ENCODE measurements around the gene GPC5.

The GPC5 gene

GRCh38 chr13:91748416-91749089 lies 350.1 kb downstream of the GPC5 start:
- H2BK12ac ChIP-seq (ENCODE audit: low read length), result no peak overlapping the region
- H2AK5ac ChIP-seq (ENCODE audit: low read length), result no peak overlapping the region
- H3K79me1 ChIP-seq (ENCODE audit: low read length), result no peaks in the 10 kb centered on the region
- H3K4ac ChIP-seq (ENCODE audit: low read depth, low read length), result no peak overlapping the region
- H4K8ac ChIP-seq (ENCODE audit: low read depth, low read length), result no peak overlapping the region
- H4K91ac ChIP-seq (ENCODE audit: low read depth, low read length), result no peak overlapping the region
- H3K36me3 ChIP-seq (ENCODE audit: control insufficient read depth in 1 of 2, insufficient read depth in 2 of 2, low read length in 2 of 2), result no peaks in the 10 kb centered on the region
- no peaks in the 10 kb centered on the region for H3K9me3 ChIP-seq (ENCODE audit: insufficient read depth, low read depth, low read length)
- no peak overlapping the region for H3K18ac ChIP-seq (ENCODE audit: low read length)
- no peak overlapping the region for H4K12ac ChIP-seq (ENCODE audit: low read depth, low read length)
- H3K9ac ChIP-seq (ENCODE audit: low read length), result no peak overlapping the region
- DNase-seq, result no peak
- no peak overlapping the region for H3K23ac ChIP-seq (ENCODE audit: low read length)
- H3K14ac ChIP-seq (ENCODE audit: low read length), result no peak overlapping the region
- H3K27ac ChIP-seq (ENCODE audit: low read depth, low read length), result no peak overlapping the region
- no peak overlapping the region for H2BK5ac ChIP-seq (ENCODE audit: low read depth, low read length, poor library complexity)
- no peak overlapping the region for H3K4me2 ChIP-seq (ENCODE audit: low read length)
- H3K79me2 ChIP-seq (ENCODE audit: control insufficient read depth, insufficient read depth, low read length, poor library complexity), result no peaks in the 10 kb centered on the region
- WGBS (ENCODE audit: extremely low coverage, insufficient coverage, insufficient read length), result no CpG with 5 or more reads among the region's 4 CpGs
- peaks cover 0 to 3% of the 10 kb centered on the region in 2 experiments for H3K4me1 ChIP-seq (ENCODE audit: control insufficient read depth in 1 of 2, insufficient read depth in 2 of 2, low read length in 2 of 2)
- no peaks in the 10 kb centered on the region for H3K27me3 ChIP-seq (ENCODE audit: insufficient read depth, low read length)
- no peak overlapping the region for H3K4me3 ChIP-seq (ENCODE audit: low read depth, low read length)
- no peak overlapping the region for H2BK120ac ChIP-seq (ENCODE audit: insufficient read depth, low read length, poor library complexity)
- H2AFZ ChIP-seq (ENCODE audit: insufficient read depth, low read length, poor library complexity), result no peak overlapping the region

- no peak overlapping the region for H3K4me2 ChIP-seq (ENCODE audit: low read length)
- no peaks in the 10 kb centered on the region for H3K79me2 ChIP-seq (ENCODE audit: control insufficient read depth, insufficient read depth, low read length, poor library complexity)
- H3K14ac ChIP-seq (ENCODE audit: low read length), result no peak overlapping the region
- no peak overlapping the region for H2BK5ac ChIP-seq (ENCODE audit: low read depth, low read length, poor library complexity)
- H4K8ac ChIP-seq (ENCODE audit: low read depth, low read length), result no peak overlapping the region
- H3K18ac ChIP-seq (ENCODE audit: low read length), result no peak overlapping the region
- no peak overlapping the region for H2AFZ ChIP-seq (ENCODE audit: insufficient read depth, low read length, poor library complexity)
- no peak overlapping the region for H2AK5ac ChIP-seq (ENCODE audit: low read length)
- no peak overlapping the region for H4K12ac ChIP-seq (ENCODE audit: low read depth, low read length)
- H3K4me3 ChIP-seq (ENCODE audit: low read depth, low read length), result no peak overlapping the region
- no peak overlapping the region for H3K27ac ChIP-seq (ENCODE audit: low read depth, low read length)
- H3K4me1 ChIP-seq (ENCODE audit: control insufficient read depth in 1 of 2, insufficient read depth in 2 of 2, low read length in 2 of 2), result no peaks in the 10 kb centered on the region
- no peaks in the 10 kb centered on the region for H3K27me3 ChIP-seq (ENCODE audit: insufficient read depth, low read length)
- DNase-seq, result no peak
- no peak overlapping the region for H3K9ac ChIP-seq (ENCODE audit: low read length)
- H3K36me3 ChIP-seq (ENCODE audit: control insufficient read depth in 1 of 2, insufficient read depth in 2 of 2, low read length in 2 of 2), result no peaks in the 10 kb centered on the region
- H3K9me3 ChIP-seq (ENCODE audit: insufficient read depth, low read depth, low read length), result no peaks in the 10 kb centered on the region
- no peak overlapping the region for H2BK120ac ChIP-seq (ENCODE audit: insufficient read depth, low read length, poor library complexity)
- no peak overlapping the region for H3K23ac ChIP-seq (ENCODE audit: low read length)
- no peak overlapping the region for H4K91ac ChIP-seq (ENCODE audit: low read depth, low read length)
- no peaks in the 10 kb centered on the region for H3K79me1 ChIP-seq (ENCODE audit: low read length)
- no peak overlapping the region for H3K4ac ChIP-seq (ENCODE audit: low read depth, low read length)
- no CpG with 5 or more reads among the region's 1 CpG for WGBS (ENCODE audit: extremely low coverage, insufficient coverage, insufficient read length)
- no peak overlapping the region for H2BK12ac ChIP-seq (ENCODE audit: low read length)
These were observed 360.3 kb downstream of the GPC5 start for GRCh38 chr13:91758724-91759123.

- no peak overlapping the region for H3K4me2 ChIP-seq (ENCODE audit: low read length)
- no peak overlapping the region for H4K12ac ChIP-seq (ENCODE audit: low read depth, low read length)
- no peak overlapping the region for H3K27ac ChIP-seq (ENCODE audit: low read depth, low read length)
- no peak overlapping the region for H4K8ac ChIP-seq (ENCODE audit: low read depth, low read length)
- no peak overlapping the region for H2AFZ ChIP-seq (ENCODE audit: insufficient read depth, low read length, poor library complexity)
- H2BK5ac ChIP-seq (ENCODE audit: low read depth, low read length, poor library complexity), result no peak overlapping the region
- no peak overlapping the region for H4K91ac ChIP-seq (ENCODE audit: low read depth, low read length)
- H3K9ac ChIP-seq (ENCODE audit: low read length), result no peak overlapping the region
- H3K4me1 ChIP-seq (ENCODE audit: control insufficient read depth in 1 of 2, insufficient read depth in 2 of 2, low read length in 2 of 2), result no peaks in the 10 kb centered on the region
- H3K23ac ChIP-seq (ENCODE audit: low read length), result no peak overlapping the region
- no CpG with 5 or more reads among the region's 4 CpGs for whole genome bisulfite sequencing (ENCODE audit: extremely low coverage, insufficient coverage, insufficient read length)
- H3K14ac ChIP-seq (ENCODE audit: low read length), result no peak overlapping the region
- H3K79me2 ChIP-seq (ENCODE audit: control insufficient read depth, insufficient read depth, low read length, poor library complexity), result no peaks in the 10 kb centered on the region
- DNase-seq, result no peak
- H3K18ac ChIP-seq (ENCODE audit: low read length), result no peak overlapping the region
- H3K36me3 ChIP-seq (ENCODE audit: control insufficient read depth in 1 of 2, insufficient read depth in 2 of 2, low read length in 2 of 2), result no peaks in the 10 kb centered on the region
- H3K4me3 ChIP-seq (ENCODE audit: low read depth, low read length), result no peak overlapping the region
- no peaks in the 10 kb centered on the region for H3K9me3 ChIP-seq (ENCODE audit: insufficient read depth, low read depth, low read length)
- no peak overlapping the region for H2AK5ac ChIP-seq (ENCODE audit: low read length)
- H3K4ac ChIP-seq (ENCODE audit: low read depth, low read length), result no peak overlapping the region
- no peak overlapping the region for H2BK120ac ChIP-seq (ENCODE audit: insufficient read depth, low read length, poor library complexity)
- H3K79me1 ChIP-seq (ENCODE audit: low read length), result no peaks in the 10 kb centered on the region
- no peak overlapping the region for H2BK12ac ChIP-seq (ENCODE audit: low read length)
- no peaks in the 10 kb centered on the region for H3K27me3 ChIP-seq (ENCODE audit: insufficient read depth, low read length)
These were observed 364.5 kb downstream of the GPC5 start for GRCh38 chr13:91762957-91763356.

GRCh38 chr13:91764527-91764926 lies 366.1 kb downstream of the GPC5 start:
- Histone ChIP-seq H3K4me1 (ENCODE audit: control insufficient read depth in 1 of 2, insufficient read depth in 2 of 2, low read length in 2 of 2) (no peaks in the 10 kb centered on the region), H3K4me2 (ENCODE audit: low read length) (no peak overlapping the region), H3K14ac (ENCODE audit: low read length) (no peak overlapping the region), H3K27me3 (ENCODE audit: insufficient read depth, low read length) (no peaks in the 10 kb centered on the region), H3K4ac (ENCODE audit: low read depth, low read length) (no peak overlapping the region), H3K23ac (ENCODE audit: low read length) (no peak overlapping the region), H3K27ac (ENCODE audit: low read depth, low read length) (no peak overlapping the region), H2AK5ac (ENCODE audit: low read length) (no peak overlapping the region), H3K9ac (ENCODE audit: low read length) (no peak overlapping the region), H4K8ac (ENCODE audit: low read depth, low read length) (no peak overlapping the region), H4K12ac (ENCODE audit: low read depth, low read length) (no peak overlapping the region), H4K91ac (ENCODE audit: low read depth, low read length) (no peak overlapping the region), H3K36me3 (ENCODE audit: control insufficient read depth in 1 of 2, insufficient read depth in 2 of 2, low read length in 2 of 2) (no peaks in the 10 kb centered on the region), H3K18ac (ENCODE audit: low read length) (no peak overlapping the region), H2BK12ac (ENCODE audit: low read length) (no peak overlapping the region), H3K79me1 (ENCODE audit: low read length) (no peaks in the 10 kb centered on the region), H3K4me3 (ENCODE audit: low read depth, low read length) (no peak overlapping the region), H2BK120ac (ENCODE audit: insufficient read depth, low read length, poor library complexity) (no peak overlapping the region), H3K79me2 (ENCODE audit: control insufficient read depth, insufficient read depth, low read length, poor library complexity) (no peaks in the 10 kb centered on the region), H3K9me3 (ENCODE audit: insufficient read depth, low read depth, low read length) (no peaks in the 10 kb centered on the region), H2BK5ac (ENCODE audit: low read depth, low read length, poor library complexity) (no peak overlapping the region), H2AFZ (ENCODE audit: insufficient read depth, low read length, poor library complexity) (no peak overlapping the region)
- no CpG with 5 or more reads among the region's 7 CpGs for WGBS (ENCODE audit: extremely low coverage, insufficient coverage, insufficient read length)
- DNase-seq, result no peak
